ENCODE measurements around the gene HEXD.

HEXD gene

DNA sequence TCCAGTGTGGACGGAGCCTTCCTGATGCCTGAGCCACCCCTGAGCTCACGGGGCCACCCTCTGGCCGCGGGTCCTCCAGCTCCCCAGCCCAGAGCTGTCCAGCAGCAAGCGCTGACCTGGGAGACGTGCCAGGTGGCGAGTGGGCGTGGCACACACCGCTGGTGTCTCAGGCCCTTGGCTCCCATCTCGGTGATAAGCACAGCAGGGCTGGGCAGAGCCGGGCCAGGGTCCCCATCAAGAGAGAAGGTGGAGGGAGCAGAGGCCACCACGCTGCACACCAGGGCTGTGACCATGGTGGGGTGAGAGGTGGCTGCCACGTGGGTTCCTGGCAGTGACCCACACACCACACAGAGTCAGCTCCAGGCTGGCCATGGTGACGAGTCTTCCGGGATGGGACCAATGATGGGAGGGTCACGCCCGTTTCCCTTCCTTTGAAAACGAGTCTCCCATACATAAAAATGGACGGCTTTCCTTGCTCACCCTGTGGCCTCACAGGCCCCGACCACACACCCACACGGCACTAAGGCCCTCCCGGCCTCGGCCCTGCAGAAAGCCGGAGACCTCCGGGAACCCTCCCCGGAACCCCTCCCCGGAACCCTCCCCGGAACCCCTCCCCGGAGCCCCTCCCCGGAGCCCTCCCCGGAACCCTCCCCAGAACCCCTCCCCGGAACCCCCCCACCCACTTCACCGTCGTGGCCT is 29.8 kb upstream of the HEXD start:
- TF ChIP-seq, protein P1, sequence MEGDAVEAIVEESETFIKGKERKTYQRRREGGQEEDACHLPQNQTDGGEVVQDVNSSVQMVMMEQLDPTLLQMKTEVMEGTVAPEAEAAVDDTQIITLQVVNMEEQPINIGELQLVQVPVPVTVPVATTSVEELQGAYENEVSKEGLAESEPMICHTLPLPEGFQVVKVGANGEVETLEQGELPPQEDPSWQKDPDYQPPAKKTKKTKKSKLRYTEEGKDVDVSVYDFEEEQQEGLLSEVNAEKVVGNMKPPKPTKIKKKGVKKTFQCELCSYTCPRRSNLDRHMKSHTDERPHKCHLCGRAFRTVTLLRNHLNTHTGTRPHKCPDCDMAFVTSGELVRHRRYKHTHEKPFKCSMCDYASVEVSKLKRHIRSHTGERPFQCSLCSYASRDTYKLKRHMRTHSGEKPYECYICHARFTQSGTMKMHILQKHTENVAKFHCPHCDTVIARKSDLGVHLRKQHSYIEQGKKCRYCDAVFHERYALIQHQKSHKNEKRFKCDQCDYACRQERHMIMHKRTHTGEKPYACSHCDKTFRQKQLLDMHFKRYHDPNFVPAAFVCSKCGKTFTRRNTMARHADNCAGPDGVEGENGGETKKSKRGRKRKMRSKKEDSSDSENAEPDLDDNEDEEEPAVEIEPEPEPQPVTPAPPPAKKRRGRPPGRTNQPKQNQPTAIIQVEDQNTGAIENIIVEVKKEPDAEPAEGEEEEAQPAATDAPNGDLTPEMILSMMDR (IDR thresholded peaks at IDR 0.05), result peak; percentile 24

- TF ChIP-seq, protein P1 (IDR thresholded peaks at IDR 0.05), result no peak
These were observed 29.2 kb upstream of the HEXD start for GRCh38 chr17:82388922-82389283.

DNA sequence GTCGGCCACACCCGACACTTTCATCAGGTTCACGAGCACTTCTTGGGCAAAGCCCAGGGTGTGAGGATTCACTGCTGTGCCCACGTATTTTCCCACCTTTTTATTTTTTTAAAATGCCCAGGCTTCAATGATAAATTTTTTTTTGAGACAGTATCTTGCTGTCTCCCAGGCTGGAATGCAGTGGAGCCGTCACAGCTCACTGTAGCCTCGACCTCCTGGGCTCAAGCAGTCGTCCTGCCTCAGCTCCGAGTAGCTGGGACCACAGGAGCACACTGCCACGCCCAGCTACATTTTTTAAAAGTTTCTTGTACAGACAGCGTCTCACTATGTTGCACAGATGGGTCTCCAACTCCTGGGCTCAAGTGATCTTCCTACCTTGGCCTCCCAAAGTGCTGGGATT is 28.8 kb upstream of the HEXD start:
- TF ChIP-seq, protein P1 (IDR thresholded peaks at IDR 0.05), result no peak

DNA sequence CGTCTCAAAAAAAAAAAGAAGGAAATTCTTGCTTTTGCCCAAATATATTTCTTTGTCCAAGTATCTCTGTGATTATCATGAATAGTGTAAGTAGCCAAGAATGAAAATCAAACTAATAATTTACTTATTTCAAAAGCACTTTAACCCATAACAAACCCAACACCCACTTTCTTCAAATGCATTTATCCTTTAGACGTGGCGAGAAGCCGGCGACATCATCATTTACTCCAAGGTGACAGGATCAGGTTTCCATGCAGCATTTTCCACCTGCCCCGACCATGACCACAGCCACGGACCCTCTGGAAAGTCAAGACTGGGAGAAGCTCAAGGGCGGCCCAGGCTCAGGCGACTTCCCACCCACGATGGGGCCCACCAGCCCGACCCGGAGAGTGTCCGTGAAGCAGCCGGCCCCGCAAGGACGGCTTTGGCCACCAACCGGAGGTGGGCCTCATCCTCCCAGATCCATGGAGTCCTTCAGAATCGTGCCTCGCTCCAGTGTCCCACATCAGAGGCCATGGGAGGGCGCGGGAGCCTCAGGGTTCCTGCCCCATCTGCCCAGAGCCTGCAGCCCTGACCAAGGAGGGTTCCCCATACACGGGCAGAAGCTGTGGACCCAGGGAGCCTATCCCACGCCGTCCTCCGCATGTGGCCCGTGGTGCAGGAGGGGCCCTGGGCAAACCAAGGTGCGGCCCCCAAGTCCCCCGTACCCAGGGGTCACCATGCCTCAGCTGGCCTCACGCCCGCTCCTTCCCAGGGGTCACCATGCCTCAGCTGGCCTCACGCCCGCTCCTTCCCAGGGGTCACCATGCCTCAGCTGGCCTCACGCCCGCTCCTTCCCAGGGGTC is 27.9 kb upstream of the HEXD start:
- TF ChIP-seq, protein P1 (IDR thresholded peaks at IDR 0.05), result no peak

DNA sequence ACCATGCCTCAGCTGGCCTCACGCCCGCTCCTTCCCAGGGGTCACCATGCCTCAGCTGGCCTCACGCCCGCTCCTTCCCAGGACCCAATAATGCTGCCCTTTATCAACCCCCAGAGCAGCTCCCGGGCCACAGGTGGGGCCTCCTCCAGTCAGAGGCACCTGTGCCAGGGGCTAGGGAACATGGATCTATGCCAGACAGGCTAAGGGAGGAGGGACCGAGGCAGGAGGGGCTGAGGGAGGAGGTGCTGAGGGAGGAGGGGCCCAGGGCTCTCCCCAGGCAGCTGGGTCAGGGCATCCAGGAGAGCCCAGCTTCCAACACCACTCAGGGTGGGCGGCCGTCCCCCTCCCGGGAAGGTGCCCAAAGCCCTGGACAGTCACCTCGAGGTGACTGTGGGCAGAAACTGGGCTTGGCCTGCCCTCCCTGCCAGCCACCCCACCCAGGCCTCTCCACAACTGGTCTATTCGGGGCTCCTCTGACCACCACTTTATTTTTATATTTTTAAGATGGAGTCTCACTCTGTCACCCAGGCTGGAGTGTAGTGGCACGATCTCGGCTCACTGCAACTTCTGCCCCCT is 27.2 kb upstream of the HEXD start:
- TF ChIP-seq, protein P1 (IDR thresholded peaks at IDR 0.05), result no peak

- TF ChIP-seq, protein P1 (IDR thresholded peaks at IDR 0.05), result no peak
These were observed 26.6 kb upstream of the HEXD start for GRCh38 chr17:82391496-82392066.

DNA sequence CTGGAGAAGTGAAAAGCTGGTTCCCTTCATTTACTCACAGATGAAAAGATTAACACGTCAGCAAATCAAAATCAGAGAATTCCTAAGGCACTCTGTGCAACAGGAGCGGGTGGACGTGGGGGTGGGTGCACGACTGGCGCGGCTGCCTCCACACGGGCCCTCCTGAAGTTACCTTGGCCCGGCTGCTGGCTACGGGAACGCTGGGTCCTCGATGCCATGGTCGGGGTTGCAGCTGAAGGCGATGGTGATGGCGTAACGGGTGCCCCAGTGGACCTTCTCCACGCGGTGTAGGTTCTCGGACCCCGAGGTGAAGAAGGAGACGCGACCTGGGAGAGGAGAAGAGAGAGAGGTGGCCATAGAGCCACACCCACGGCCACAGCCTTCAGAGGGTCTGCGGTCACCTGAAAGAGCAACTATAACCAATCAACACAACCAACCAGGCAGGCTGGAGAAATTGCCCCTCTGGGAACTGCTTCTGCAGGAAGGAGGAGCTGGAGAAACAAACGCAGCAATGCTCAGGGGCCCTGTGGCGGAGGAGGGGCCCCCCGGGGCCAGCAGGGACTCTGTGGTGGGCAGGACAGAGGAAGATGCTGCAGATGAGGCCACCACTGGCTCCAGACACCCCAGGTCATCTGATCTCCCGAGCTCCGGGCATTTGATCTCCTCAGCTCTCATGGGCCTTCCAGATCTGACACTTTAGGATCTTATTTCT is 25.8 kb upstream of the HEXD start:
- TF ChIP-seq, protein P1 (IDR thresholded peaks at IDR 0.05), result no peak
